Endothelial cell of umbilical vein (primary cell): ENCODE data around the gene CCDC190.

Experiments
- CTCF ChIP-seq, 2 donors: IDR thresholded peaks; 1 replicate in 1 of 2; 2 replicates in 1 of 2; pipeline ENCODE4 v1.5.1; 2011; ENCODE audit warnings: low read length in 2 of 2, mild to moderate bottlenecking in 2 of 2, moderate library complexity in 2 of 2, control low read depth in 1 of 2, inconsistent platforms in 1 of 2, low read depth in 1 of 2; ENCODE audit not compliant: insufficient read depth in 1 of 2; ENCODE audit errors: extremely low read depth in 1 of 2
- FOS ChIP-seq: IDR thresholded peaks from 2 replicates; pipeline ENCODE4 v1.6.1; 2011; ENCODE audit warnings: mild to moderate bottlenecking, low read length, moderate library complexity, borderline replicate concordance; ENCODE audit not compliant: insufficient read depth
- JUN ChIP-seq: IDR thresholded peaks from 2 replicates; pipeline ENCODE4 v1.6.1; 2011; ENCODE audit warnings: borderline replicate concordance, low read depth; ENCODE audit not compliant: insufficient read length, insufficient read depth
- MYC ChIP-seq: IDR thresholded peaks from one replicate; pipeline ENCODE4 v1.6.1; 2011; ENCODE audit warnings: mild to moderate bottlenecking, low read depth, low read length
- POLR2A ChIP-seq: IDR thresholded peaks from 2 replicates; pipeline ENCODE4 v1.6.1; 2012; ENCODE audit warnings: low read depth, mild to moderate bottlenecking, control low read depth, low read length
- TF ChIP-seq, protein P1 (sequence below): IDR thresholded peaks from 2 replicates; pipeline ENCODE4 v1.6.1; 2011; ENCODE audit not compliant: insufficient read depth, insufficient read length

GRCh38 chr1:162846256-162847212 lies 14.4 kb downstream of the CCDC190 start:
- TF ChIP-seq CTCF (IDR thresholded peaks at IDR 0.05; ENCODE audit: extremely low read depth in 1 of 2, insufficient read depth in 1 of 2, low read depth in 1 of 2, low read length in 2 of 2) (no peak), POLR2A (no peak), FOS (no peak), JUN (no peak), MYC (no peak)
- TF ChIP-seq, protein P1, sequence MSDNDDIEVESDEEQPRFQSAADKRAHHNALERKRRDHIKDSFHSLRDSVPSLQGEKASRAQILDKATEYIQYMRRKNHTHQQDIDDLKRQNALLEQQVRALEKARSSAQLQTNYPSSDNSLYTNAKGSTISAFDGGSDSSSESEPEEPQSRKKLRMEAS, result no peak
